HG02571 (cell line): ENCODE data around the gene NANOGP8.

ENCODE experiments used
- ATAC-seq: cut with Tn5 transposase; IDR thresholded peaks from one replicate; pipeline ENCODE4 v1.9.1; 2021; ENCODE audit warnings: mild to moderate bottlenecking, moderate library complexity; ENCODE audit not compliant: unreplicated experiment

Gene NANOGP8

DNA sequence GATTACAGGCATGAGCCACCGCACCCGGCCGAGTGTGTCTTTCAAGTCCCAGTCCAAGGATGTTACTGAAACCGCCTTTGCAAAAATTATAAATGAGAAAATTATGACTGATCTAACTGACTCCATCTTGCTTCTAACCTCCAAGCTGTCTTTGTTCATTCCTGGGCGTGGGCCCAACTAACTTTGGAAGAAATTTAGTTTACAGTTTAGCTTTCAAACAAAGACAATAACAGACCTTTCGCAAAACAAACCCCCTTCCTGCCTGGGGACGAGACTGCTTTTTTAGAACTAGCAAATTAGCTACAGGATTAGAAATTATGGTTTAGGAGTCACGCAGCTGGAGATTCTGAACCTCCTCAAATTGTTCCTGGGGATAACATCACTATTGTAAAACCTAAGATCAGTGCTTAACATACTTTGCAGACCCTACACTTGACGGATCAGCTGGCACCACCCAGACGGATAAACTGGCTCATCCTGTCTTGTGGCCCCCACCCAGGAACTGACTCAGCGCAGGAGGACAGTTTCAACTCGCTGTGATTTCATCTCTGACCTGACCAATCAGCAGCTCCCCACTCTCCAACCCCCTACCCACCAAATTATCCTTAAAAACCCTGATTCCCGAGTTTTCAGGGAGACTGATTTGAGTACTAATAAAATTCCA is 23.8 kb downstream of the NANOGP8 start:
- no peak for ATAC-seq

DNA sequence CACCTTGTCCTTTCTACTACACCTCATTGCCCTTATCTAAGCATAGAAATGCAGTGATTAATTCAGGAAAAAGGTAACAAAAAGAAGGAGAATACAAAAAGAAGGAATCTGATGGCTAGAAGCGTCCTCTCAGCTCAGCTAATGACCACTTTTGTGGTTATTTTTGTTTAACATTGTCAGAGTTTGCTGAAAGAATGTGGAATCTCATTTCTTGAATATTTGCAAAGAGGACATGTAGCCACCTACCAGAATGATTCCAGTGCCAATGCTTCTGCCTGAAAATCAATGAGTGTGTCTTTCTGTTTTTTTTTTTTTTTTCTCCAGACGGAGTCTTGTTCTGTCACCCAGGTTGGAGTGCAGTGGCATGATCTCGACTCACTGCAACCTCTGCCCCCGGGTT is 24.5 kb downstream of the NANOGP8 start:
- no peak for ATAC-seq

DNA sequence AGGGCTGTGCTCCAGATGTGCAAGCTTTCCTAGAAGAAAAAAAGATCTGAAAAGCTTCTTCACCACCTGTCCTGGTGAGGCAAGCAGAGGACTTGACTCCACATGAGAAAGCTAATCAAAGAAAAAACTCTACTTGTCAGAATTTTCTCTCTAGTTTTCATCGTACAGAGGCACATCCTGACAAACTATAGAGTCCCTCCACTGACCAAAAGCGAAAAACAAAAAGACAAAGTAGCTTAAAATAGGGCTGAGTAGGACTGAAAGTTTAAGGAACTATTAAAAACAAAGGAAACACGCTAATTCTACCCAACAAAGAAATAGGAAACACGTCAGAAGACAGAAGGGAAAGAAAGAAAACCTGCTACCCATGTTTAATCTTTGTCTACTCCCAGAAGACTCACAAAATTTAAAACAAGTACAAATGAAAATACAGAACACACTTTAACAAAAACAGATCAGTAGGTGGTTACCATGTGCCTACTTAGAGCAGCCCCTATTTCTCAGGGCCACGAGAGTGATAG is 26.5 kb downstream of the NANOGP8 start:
- no peak for ATAC-seq

DNA sequence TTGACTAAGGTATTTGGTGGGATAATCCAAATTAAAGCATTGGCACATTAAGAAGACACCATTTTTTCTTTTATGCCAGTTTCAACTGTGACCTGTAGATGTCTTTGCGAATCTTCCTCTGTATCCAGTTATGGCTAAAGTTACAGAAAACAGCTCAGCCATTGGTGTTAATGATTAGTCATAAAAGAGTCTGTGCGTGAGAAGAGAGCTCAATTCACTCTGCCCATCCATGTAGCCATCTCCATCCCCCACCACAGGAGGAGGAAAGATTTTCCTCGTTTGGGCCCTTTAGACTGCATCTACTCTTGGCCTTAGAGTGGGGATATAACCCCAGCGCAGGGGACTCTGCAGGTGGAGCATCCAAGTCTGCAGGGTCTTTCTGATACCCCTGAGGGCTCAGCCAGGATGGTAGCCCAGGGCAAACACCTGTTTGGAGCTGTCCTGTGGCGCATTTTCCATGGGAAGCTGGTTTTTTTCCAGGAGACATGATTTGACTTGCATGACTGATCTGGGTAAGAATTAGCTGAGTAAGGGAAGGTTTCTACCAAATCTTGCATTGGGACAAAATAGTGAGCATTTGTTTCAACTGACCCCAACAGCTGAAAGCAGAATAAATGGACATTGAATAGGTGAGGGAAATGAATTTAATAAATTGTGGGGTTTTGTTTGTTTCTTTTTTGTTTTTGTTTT is 29.5 kb downstream of the NANOGP8 start:
- ATAC-seq: no peak

DNA sequence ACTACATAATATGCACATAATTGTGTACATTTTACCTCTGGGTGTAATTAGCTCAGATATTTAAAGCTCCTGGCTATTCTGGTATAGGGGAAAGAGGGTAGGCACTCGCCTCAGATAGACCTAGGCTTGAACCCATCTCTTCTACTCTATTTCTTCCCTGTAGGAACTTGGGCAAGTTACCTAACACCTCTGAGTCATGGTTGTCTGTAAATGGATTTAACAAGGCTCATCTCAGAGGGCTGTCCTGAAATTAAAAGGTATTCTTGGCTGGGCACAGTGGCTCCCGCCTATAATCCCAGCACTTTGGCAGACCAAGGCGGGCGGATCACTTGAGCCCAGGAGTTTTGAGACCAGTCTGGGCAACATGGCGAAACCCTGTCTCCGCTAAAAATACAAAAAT is 30.7 kb downstream of the NANOGP8 start:
- ATAC-seq: no peak

DNA sequence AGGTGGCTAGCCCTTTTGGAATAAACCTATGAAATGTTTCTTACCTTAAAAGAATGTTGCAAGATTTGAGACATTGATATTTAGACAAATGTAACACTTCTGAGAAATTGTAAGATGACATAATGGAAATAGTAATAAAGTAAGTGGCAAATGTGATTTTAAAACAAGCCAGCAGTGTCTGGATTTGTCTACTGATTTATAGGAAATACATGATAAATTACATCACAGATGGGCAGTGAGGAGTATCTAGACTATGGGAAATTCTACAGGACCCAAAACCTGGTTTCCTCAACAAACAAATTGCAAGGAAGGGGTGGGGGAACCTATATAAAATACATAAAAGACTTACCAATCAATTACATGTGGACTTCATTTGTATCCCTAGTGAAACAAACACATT is 37.1 kb downstream of the NANOGP8 start:
- no peak for ATAC-seq

DNA sequence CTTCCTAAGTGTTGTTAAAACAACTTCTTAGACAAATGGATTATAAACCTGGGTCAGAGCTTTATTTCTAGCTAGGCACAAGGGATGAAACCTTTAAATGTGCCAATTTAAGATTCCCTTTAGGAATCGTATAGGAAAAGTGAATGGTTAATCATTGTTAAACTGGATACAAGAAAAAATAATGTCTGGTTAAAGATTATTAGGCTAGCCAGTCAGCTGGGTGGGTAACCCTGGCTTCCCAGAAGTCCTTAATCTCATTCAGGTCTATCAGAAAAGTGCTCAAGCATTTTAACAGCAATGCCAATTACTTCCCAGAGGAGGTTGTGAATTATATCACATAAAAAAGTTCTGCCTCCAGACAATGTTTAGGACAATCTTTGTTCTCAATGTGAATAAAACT is 37.6 kb downstream of the NANOGP8 start:
- no peak for ATAC-seq

DNA sequence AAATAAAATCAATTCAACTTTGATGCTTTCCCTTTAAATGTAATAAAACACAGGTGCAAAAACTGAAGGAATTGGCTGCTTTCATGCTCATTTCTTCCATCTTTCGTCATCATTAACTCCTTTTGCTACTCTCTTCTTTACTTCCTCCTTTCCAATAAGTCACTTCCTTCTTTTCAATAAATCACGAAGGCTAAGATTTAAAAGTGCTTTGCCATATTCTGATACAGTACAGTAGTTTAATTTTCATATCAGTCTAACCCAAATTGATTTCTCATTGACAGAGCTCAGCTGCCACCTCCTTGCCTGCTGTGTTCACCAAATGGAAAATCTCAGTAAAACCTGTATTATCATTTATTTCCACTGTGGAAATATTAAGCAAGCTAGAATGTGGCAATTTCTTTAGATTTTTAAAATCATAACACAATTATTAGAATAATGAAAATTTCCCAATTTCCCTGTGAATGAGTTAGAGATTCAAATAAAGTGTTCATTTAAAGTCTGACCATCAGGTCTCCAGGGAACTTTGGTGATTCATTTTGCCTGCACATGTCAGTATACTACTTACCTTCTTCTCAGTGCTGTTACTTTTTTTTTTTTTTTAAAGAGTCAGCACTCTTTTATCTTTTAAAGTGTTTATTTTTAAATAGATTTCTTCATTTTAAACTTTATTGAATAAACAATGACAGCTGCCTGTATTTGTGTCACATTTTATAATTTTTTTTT is 41.6 kb downstream of the NANOGP8 start:
- ATAC-seq: no peak

DNA sequence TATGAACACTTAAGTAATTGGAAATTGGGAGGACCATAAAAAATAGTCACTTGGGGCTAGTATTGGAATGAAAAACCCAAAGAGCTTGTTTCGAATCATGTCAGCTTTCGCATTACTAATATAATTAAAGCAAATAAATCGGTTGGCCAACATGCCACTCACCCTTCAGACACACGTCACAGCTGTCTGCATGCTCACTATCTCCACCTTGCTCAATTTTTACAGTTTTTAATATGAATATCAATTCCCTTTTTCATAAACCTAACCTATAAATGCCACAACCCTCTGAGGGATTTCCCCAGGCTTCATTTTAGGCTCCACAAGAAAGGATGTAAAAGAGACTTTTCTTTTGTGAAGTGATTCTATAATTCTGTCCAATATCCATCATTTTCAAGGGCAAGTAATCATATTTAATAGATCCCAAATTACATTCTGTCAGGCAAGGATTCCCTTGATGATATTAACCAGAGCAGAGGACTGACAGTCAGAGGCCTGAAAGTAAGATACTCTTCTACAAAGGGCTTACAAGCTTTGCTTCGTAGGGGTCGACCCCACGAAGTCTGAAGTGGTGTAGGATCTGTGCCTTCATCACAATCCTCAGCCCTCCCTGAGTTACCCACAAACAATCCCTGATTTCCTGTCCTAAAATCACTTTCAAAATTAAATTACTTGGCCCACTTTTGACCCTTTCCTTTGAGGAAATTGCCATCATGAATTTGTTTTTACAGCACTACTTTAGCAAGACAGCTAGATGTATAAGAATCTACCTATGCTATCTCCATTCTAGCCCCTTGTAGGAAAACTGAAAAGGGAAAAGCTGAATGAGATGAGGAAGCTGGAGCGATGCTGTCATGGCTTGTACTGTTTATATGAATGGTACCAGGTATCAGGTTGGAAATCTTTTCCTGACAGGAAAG is 44.5 kb downstream of the NANOGP8 start:
- ATAC-seq: no peak

DNA sequence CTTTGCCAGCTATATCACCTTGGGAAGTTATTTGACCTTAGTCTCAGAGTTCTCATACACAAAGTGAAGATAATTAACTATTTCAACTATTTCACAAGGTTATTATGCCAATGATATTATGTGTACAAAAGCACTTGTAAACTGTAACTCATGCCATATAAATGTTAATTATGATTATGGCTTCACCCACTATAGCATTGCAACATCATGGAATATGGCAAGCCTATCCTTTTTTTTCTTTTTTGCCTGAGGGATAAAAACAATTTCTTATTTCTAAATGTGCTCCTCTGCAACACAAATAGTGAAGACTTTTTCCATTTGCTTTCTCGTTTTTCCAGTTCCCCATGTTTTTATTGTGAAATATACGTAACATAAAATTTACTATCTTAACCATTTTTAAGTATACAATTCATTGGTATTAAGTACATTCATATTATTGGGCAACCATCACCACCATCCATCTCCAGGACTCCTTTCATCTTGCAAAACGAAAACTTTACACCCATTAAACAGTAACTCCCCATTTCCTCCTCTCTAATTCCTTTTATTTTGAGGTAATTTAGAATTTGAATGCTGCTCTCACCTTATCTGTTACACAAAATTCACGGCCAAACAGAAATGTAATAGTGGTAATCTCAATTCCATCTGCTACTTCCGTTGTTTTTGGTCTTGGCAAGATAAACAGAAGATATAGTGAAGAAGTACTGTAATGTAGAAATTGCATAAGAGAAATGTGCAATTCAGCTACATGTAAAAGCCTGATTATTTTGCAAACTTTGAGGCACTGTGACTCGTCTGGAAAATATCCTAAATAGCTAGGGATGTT is 46.3 kb downstream of the NANOGP8 start:
- no peak for ATAC-seq
